PC-9 (cell line): ENCODE data around the gene RINT1.

ENCODE experiments used
- EZH2 ChIP-seq: fragments of 200-600 bp; sonication (generic); IDR thresholded peaks from 2 replicates; pipeline ENCODE4 v1.8.0; 2017; ENCODE audit warnings: antibody characterized with exemption, low read depth
- TF ChIP-seq, protein P1 (sequence below): fragments of 200-600 bp; sonication (generic); conservative IDR thresholded peaks from 2 replicates; pipeline ENCODE4 v1.6.1; 2017; ENCODE audit warnings: mixed run types, antibody characterized with exemption, mild to moderate bottlenecking, moderate library complexity

DNA sequence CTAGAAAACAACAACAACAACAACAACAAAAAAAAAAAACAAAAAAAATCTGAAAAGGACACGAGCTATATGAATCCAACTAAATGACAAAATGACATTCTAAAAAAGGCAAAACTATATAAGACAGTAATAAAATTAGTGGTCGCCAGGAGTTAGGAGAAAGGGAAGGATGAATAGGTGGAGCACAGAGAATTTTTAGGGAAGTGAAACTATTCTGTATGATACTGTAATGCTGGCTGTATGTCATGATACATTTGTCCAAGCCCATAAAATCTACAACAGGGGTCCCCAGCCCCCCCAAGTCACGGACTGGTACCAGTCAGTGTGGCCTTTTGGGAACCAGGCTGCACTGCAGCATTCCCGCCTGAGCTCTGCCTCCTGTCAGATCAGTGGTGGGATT, 7.2 kb upstream of the RINT1 start:
- TF ChIP-seq, protein P1, sequence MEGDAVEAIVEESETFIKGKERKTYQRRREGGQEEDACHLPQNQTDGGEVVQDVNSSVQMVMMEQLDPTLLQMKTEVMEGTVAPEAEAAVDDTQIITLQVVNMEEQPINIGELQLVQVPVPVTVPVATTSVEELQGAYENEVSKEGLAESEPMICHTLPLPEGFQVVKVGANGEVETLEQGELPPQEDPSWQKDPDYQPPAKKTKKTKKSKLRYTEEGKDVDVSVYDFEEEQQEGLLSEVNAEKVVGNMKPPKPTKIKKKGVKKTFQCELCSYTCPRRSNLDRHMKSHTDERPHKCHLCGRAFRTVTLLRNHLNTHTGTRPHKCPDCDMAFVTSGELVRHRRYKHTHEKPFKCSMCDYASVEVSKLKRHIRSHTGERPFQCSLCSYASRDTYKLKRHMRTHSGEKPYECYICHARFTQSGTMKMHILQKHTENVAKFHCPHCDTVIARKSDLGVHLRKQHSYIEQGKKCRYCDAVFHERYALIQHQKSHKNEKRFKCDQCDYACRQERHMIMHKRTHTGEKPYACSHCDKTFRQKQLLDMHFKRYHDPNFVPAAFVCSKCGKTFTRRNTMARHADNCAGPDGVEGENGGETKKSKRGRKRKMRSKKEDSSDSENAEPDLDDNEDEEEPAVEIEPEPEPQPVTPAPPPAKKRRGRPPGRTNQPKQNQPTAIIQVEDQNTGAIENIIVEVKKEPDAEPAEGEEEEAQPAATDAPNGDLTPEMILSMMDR, result no peak
- TF ChIP-seq EZH2, result no peak
